Activated naive CD8-positive, alpha-beta T cell treated with anti-CD3 and anti-CD28 coated beads, Interleukin-2, amount 10 ng/mL, durations not matched to agents 7 days and 5 days (primary cell): ENCODE measurements around the gene PRKCE. TPM values are rescaled to one million over a fixed set of nuclear protein-coding genes. Genes with fewer than 3 reads are reported as not detected.

ENCODE experiments used
- ATAC-seq: fragments of 150-1000 bp; cut with Tn5 transposase; one replicate; pipeline ENCODE4 v1.10.0; 2021; ENCODE audit warnings: low read depth, moderate library complexity
- POLR2A ChIA-PET: fragments of 350-600 bp; sonication (Branson Sonifier 250); formaldehyde crosslinking; loops from one replicate; lab custom pipeline; 2021; ENCODE audit warnings: antibody characterized with exemption; lab: Charles Lee
- DNase-seq: peaks from one replicate; pipeline ENCODE4 v3.0.0; 2021
- H3K27ac Mint-ChIP-seq: one replicate; pipeline ENCODE4 v1.8.0; 2022; ENCODE audit warnings: mild to moderate bottlenecking, mixed read lengths
- H3K27me3 Mint-ChIP-seq: one replicate; pipeline ENCODE4 v1.8.0; 2022; ENCODE audit warnings: mild to moderate bottlenecking, moderate library complexity, mixed read lengths
- H3K36me3 Mint-ChIP-seq: one replicate; pipeline ENCODE4 v1.8.0; 2021; ENCODE audit warnings: mild to moderate bottlenecking, mixed read lengths
- H3K4me1 Mint-ChIP-seq: one replicate; pipeline ENCODE4 v1.8.0; 2021; ENCODE audit warnings: mixed read lengths
- H3K4me3 Mint-ChIP-seq: one replicate; pipeline ENCODE4 v1.8.0; 2022; ENCODE audit warnings: mild to moderate bottlenecking, moderate library complexity, mixed read lengths
- H3K9me3 Mint-ChIP-seq: one replicate; pipeline ENCODE4 v1.8.0; 2021; ENCODE audit warnings: mixed read lengths
- total RNA-seq, 2 experiments: library from RNA; stranded (reverse); gene quantifications; one replicate each; pipeline ENCODE4 v1.2.3, GENCODE V29; 2021

Gene PRKCE
- total RNA-seq, 2 experiments from 2014 or later: 18.4 to 20.5 TPM

DNA sequence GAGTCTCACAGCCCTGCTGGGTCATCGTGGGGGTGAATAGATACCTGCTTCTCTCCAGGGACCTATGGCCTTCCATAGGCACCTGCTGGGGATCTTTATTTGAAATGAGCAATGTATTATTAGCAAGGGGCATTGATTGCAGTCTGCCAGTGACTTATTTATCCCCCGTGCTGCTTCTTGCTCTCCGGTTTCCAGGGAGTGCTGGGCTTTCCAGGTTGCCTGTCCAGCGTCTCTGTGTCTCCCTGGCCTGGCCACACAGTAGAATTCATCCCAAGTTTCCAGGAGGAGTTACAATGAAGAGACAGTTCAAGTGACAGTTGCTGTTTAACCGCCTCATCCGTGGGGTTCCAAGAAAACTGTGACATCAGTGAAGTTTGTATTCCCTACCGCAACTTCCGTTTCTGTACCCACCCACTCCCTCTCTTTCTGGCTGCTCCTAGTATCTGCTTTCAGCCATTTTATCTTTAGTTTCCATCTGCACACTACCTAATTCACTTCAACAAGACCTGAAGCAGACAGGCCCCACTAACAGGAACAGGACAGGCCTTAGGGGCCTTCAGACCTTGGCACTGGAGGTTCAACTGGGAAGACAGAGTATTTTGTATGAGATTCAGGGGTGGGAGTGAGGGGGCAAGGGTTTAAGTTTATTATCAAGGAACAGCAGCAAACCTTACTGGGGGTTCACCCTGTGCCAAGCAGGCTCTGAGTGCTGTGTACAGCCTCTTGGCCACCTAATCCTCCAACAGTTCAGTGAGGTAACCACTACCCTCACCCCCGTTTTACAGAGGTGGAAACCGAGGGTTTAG, 134.8 kb downstream of the PRKCE start:
- DNase-seq (no peak), ATAC-seq (no peak)
- POLR2A ChIA-PET: no interaction called here
- H3K27me3 Mint-ChIP-seq: no peaks in the 10 kb centered on the region
- H3K36me3 Mint-ChIP-seq: no peaks in the 10 kb centered on the region
- no peaks in the 10 kb centered on the region for H3K9me3 Mint-ChIP-seq
- no peak overlapping the region for H3K4me3 Mint-ChIP-seq
- peak overlapping the region; percentile 6 for H3K27ac Mint-ChIP-seq
- no peaks in the 10 kb centered on the region for H3K4me1 Mint-ChIP-seq

DNA sequence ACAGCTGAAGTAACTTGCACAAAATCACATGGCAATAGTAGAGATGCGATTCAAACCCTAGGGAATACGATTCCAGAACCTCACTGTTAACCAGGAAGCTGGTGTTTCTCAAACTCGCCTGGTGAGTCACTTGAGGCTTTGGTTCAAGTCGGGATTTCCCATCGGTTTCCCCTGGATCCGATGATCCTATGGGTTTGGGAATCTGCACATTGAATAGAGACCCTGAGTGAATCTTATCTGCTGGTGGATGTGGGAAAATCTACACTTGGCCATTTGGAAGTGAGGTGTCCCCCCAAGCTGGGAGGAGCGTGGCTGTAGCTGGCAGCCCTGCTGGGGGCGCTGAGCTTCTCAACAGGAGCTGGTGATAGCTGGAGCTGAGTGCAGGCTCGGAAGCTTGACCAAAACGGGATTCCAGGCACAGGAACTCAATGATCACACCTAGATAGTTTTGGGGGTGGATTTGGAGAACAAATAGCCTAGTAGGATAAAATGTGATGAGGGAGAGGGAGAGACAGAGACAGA, 135.4 kb downstream of the PRKCE start:
- H3K27ac Mint-ChIP-seq: no peak overlapping the region

DNA sequence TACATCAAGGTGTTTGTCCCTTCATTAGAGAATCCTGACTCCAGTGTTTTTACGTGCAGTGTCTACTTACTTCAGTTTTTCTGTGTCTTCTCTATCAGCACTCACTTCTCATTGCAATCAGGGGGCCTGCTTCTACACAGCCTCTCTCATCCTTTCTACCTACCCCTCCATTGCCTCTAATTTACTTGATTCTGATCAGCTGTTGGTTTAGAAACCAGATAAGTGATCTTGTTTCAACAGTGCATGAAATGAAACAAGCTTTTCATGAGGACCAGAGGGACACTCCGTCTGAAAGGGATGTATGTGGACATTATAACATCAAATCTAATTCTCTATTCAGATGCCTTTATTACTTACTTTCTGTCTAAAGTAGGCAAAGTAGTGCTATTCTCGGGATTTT, 136.9 kb downstream of the PRKCE start:
- POLR2A ChIA-PET: no interaction called here
- no peaks in the 10 kb centered on the region for H3K9me3 Mint-ChIP-seq

More for the DNA sequence above, 135.4 kb downstream of the PRKCE start:
- Mint-ChIP-seq H3K4me3 (no peak overlapping the region), H3K36me3 (no peaks in the 10 kb centered on the region), H3K4me1 (no peaks in the 10 kb centered on the region), H3K9me3 (no peaks in the 10 kb centered on the region), H3K27me3 (no peaks in the 10 kb centered on the region)
- ATAC-seq: no peak
- DNase-seq: no peak
- POLR2A ChIA-PET: no interaction called here

DNA sequence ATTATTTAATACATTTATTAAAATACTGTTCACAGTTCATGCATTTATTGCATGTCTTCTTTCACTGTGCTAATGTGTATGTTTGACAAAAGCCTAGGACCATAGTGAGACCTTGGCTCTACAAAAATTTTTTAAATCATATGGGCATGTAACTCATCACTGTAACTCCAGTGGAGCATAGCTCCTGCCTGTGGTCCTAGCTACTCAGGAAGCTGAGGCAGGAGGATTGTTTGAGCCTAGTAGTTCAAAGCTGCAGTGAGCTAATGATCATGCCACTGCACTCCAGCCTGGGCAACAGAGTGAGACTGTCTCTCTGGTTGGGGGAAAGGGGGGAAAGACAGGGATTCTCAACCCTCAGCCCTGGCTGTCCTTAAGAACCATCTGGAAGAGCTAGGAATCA, 137.8 kb downstream of the PRKCE start:
- ATAC-seq (no peak), DNase-seq (no peak)
- Mint-ChIP-seq H3K4me3 (no peak overlapping the region), H3K4me1 (no peaks in the 10 kb centered on the region), H3K27ac (no peak overlapping the region), H3K9me3 (no peaks in the 10 kb centered on the region), H3K36me3 (no peaks in the 10 kb centered on the region), H3K27me3 (no peaks in the 10 kb centered on the region)
- POLR2A ChIA-PET: no interaction called here

More for the DNA sequence above, 136.9 kb downstream of the PRKCE start:
- Mint-ChIP-seq H3K36me3 (no peaks in the 10 kb centered on the region), H3K27me3 (no peaks in the 10 kb centered on the region), H3K4me1 (no peaks in the 10 kb centered on the region), H3K27ac (no peak overlapping the region), H3K4me3 (no peak overlapping the region)
- DNase-seq (no peak), ATAC-seq (no peak)

DNA sequence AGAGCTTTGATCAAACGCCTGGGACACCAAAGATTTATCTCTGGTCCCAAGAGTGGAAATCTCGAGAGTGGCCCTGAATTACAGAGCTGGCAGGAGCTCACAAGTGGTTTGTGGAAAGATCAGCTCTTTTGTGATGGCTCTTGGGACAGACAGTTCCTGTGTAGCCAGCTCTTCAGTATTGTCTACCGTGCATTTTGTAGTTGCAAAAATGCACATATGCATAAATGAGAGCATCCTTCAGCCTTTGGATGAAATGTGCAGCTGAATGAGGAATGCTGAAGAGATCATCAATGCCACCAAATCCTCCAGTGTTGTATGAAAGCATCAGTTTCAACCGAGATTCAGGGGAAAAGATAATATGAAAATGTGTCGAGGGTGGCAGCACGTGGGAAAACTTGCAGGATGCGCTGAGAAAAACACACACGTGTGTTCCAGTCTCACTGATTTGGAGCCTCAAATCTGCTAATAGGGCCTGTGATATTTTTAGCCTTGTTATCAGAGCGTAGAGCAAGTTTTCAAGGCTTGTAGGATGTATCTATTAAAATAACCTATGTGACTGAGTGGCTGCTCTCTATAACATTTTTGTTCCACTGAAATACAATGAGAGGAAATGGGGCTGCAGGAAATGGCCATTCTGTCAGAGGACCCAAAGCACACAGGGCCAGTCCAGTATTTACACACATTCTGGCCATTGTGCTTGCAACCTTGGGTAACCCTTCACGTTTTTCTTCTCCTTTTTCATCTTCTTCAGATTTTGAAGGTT, 138.7 kb downstream of the PRKCE start:
- H3K4me1 Mint-ChIP-seq: no peaks in the 10 kb centered on the region
- no peaks in the 10 kb centered on the region for H3K36me3 Mint-ChIP-seq

DNA sequence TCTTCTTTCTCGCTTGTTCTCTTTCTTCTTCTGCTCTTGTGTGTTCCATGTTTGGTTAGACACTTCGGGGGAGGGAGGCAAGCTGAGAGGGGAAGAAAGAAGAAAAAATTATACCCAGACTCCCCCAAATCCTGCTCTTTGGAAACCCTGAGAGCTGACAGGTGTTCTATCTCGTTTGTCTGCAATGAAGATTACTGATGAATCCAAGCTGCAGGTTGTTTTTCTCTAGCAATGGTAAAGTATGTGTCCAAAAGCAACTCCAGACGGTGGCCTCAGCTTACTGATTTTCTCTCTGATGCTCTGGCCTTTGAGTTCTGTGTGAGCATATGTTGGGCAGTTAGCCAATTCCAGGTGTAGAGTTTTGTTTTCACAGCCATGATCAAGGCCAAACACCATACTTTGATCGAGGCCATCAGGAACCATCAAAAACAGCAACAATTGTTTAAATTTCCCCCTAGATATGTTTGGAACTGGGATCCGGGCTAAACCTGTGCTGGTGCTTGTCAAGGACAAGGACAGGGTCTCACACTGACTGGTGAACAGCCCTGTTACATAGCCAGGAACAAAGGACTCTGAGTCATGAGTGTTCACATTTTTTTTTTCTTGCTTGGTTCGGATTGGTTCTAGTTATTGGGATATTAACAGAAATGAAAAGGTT, 142.0 kb downstream of the PRKCE start:
- no peaks in the 10 kb centered on the region for H3K4me1 Mint-ChIP-seq
- DNase-seq (no peak), ATAC-seq (no peak)
- H3K27me3 Mint-ChIP-seq: no peaks in the 10 kb centered on the region
- no peak overlapping the region for H3K27ac Mint-ChIP-seq
- POLR2A ChIA-PET: no interaction called here
- no peaks in the 10 kb centered on the region for H3K9me3 Mint-ChIP-seq
- H3K36me3 Mint-ChIP-seq: no peaks in the 10 kb centered on the region
- H3K4me3 Mint-ChIP-seq: no peak overlapping the region

More for the DNA sequence above, 138.7 kb downstream of the PRKCE start:
- POLR2A ChIA-PET: no interaction called here
- H3K27me3 Mint-ChIP-seq: no peaks in the 10 kb centered on the region
- H3K9me3 Mint-ChIP-seq: no peaks in the 10 kb centered on the region
- no peak for ATAC-seq
- no peak for DNase-seq
- H3K4me3 Mint-ChIP-seq: no peak overlapping the region
- H3K27ac Mint-ChIP-seq: no peak overlapping the region

DNA sequence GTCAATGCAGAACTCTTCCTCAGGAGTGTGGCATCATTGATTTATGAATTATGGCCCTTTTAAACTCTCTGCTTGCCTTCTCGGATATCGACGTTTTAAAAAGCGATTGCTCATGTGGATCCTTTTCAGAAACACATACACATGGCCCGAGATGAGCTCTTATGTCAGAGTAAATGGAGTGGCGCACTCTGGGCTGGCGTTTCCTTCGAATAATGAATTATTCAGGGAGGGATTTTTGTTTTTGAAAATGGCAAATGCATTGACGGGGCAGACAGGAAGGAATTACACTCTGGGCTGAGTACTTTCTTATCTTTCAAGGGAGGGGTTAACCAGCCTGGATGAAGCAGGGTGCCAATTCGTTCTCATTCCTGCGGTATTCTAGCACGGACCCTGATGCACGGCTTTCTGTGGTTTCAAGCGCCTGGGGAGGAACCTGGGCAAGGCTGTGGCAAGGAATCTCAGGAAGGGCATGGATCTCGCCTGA, 142.7 kb downstream of the PRKCE start:
- Mint-ChIP-seq H3K27me3 (no peaks in the 10 kb centered on the region), H3K4me1 (no peaks in the 10 kb centered on the region), H3K36me3 (no peaks in the 10 kb centered on the region), H3K9me3 (no peaks in the 10 kb centered on the region), H3K27ac (no peak overlapping the region), H3K4me3 (no peak overlapping the region)
- no peak for ATAC-seq
- POLR2A ChIA-PET: no interaction called here
- no peak for DNase-seq

DNA sequence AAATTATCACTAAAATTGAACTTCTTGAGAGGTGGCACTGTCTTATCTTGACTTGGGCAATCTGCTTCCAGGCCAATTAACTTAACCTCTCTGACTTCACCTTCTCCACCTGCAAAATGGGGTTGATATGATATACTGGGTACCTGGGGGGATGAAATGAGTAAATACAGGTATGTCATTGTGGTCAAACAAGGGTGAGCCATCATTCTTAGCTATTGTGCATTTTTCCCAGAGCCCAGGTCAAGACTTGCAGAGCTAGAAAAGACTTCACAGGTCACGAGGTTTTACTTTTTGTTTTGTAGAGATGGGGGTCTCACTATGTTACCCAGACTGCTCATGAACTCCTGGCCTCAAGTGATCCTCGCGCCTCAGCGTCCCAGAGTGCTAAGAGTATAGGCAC, 145.0 kb downstream of the PRKCE start:
- Mint-ChIP-seq H3K27ac (no peak overlapping the region), H3K27me3 (no peaks in the 10 kb centered on the region), H3K9me3 (no peaks in the 10 kb centered on the region), H3K36me3 (no peaks in the 10 kb centered on the region), H3K4me3 (no peak overlapping the region), H3K4me1 (no peaks in the 10 kb centered on the region)
- no peak for ATAC-seq
- POLR2A ChIA-PET: no interaction called here
- DNase-seq: no peak

DNA sequence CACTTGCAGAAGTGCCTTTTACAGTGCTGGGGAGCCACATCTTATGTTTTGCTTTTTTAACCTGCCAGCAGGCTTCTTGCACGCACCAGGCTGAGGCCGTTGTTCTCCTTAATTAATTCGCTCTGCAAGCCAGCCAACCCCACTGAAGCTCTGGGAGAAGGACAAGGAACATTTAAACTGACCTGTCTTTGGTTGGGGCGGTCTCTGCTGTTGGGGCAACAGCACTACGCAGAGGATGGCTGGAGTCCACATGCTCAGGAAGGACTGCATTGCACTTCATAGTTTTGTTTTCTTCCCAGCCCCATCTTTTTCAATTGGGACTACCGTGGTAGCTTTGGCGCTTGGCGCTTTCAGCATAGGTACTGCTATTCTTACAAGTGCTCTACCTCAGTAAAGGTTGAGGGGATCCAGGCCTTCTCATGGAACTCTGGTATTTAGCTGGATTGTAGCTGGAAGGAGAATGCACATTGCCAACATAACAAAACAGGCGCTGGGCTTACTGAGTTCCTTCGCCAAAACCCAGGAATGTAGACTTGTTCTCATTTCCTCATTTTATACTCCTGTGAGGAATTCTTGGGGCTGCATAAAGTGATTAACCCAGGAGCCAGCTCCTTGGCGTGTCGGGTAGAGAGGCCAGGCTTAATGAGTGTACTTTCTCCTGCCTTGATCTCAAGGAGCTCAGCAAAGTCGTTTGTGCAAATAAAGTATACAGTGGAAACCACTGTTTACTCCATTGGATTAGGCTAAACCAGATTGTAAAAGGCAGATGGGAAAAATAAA, 146.2 kb downstream of the PRKCE start:
- Mint-ChIP-seq H3K27ac (no peak overlapping the region), H3K4me3 (no peak overlapping the region), H3K4me1 (no peaks in the 10 kb centered on the region), H3K27me3 (no peaks in the 10 kb centered on the region), H3K9me3 (no peaks in the 10 kb centered on the region), H3K36me3 (no peaks in the 10 kb centered on the region)
- POLR2A ChIA-PET: no interaction called here
- no peak for ATAC-seq
- DNase-seq: no peak

DNA sequence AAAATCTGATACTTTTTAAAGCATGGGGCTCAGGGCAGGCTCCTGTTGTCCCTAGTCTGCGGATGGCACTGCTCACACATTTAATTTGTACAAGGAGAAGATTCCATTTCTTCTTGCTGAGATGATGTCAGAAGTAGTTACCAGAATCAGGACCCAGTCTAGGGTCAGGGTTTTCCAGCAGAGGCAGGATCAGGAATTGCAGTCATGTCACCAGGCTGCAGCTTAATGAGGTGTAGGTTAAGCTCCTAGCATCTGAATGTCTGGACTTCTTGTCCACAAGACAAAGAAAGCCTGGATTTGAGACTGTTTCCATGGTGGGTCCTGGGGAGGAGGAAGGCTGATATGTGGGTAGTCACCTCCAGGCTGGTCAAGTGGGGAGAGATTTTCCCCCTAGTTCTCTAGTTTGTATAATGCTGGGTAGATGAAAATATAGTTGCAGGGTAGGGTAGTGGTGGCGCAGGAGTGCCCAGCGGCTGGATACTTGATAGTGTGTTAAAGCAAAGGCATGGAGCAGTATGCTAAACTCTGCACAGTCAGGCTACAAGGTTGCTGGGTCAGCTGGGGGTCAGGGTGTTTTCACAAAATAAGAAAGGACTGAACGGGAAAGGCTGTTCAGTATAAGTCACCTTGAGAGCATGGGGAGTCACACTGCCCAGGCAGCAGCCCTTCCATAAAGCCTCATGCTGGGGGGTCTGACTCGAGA, 148.4 kb downstream of the PRKCE start:
- H3K27ac Mint-ChIP-seq: no peak overlapping the region
- ATAC-seq (no peak), DNase-seq (no peak)
- no peaks in the 10 kb centered on the region for H3K9me3 Mint-ChIP-seq
- POLR2A ChIA-PET: no interaction called here
- no peaks in the 10 kb centered on the region for H3K27me3 Mint-ChIP-seq
- H3K4me1 Mint-ChIP-seq: no peaks in the 10 kb centered on the region
- no peaks in the 10 kb centered on the region for H3K36me3 Mint-ChIP-seq
- no peak overlapping the region for H3K4me3 Mint-ChIP-seq

DNA sequence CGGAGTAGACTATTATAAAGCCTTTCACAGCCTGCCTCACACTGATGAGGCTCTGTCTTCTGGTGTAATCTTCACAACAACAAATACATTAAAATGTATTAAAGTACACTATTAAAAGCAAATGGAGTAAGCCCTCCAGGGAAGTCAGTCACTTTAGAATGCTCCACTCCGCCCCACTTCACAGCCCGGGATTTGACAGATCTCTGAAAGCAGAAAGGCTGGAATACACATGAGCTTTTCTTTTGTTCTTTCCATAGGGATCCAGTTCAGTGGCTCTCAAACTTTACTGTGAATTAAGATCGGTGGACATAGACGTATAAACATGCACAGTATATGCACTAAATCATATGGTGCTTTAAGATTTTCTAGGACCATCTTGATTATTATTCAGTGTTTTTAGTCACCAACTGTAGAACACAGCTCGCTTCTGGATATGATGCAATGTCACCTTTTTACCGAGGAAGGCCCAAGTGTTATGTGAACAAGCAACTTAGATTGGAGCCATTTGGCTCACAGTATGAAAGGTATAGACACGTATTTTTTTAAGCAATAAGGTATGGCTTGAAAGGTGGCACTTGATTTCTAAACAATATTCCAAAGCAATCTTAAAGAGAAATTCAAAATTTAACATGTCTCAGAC, 151.1 kb downstream of the PRKCE start:
- POLR2A ChIA-PET: no interaction called here
- no peaks in the 10 kb centered on the region for H3K4me1 Mint-ChIP-seq

More for the DNA sequence above, 151.1 kb downstream of the PRKCE start:
- ATAC-seq (no peak), DNase-seq (no peak)
- peaks cover 2% of the 10 kb centered on the region for H3K27me3 Mint-ChIP-seq
- no peak overlapping the region for H3K27ac Mint-ChIP-seq
- no peaks in the 10 kb centered on the region for H3K36me3 Mint-ChIP-seq
- H3K9me3 Mint-ChIP-seq: no peaks in the 10 kb centered on the region
- no peak overlapping the region for H3K4me3 Mint-ChIP-seq
